Upper lobe of right lung (tissue), 1 donor: ENCODE measurements around the gene STK33. TPM values are rescaled to one million over a fixed set of nuclear protein-coding genes. Genes with fewer than 3 reads are reported as not detected.

ENCODE experiments used
- ATAC-seq: fragments of 200-7000 bp; cut with Tn5 transposase; one replicate; pipeline ENCODE4 v1.9.1; 2020; ENCODE audit warnings: mild to moderate bottlenecking, moderate library complexity
- DNase-seq: peaks from one replicate; pipeline ENCODE4 v3.0.0-alpha.2; 2020
- H3K27ac ChIP-seq: fragments of 200-600 bp; one replicate; pipeline ENCODE4 v1.8.0; 2022
- H3K27me3 ChIP-seq: fragments of 200-600 bp; one replicate; pipeline ENCODE4 v1.8.0; 2022; ENCODE audit warnings: mild to moderate bottlenecking
- H3K36me3 ChIP-seq: fragments of 200-600 bp; one replicate; pipeline ENCODE4 v1.8.0; 2022
- H3K4me1 ChIP-seq: fragments of 200-600 bp; one replicate; pipeline ENCODE4 v1.8.0; 2022
- H3K4me3 ChIP-seq: fragments of 200-600 bp; one replicate; pipeline ENCODE4 v1.8.0; 2022; ENCODE audit warnings: mild to moderate bottlenecking
- H3K9me3 ChIP-seq: fragments of 200-600 bp; one replicate; pipeline ENCODE4 v1.8.0; 2022
- intact Hi-C: fragments of 100-400 bp; cut with DNase I; formaldehyde crosslinking; loops from one replicate; pipeline ENCODE4 v1.11.0; 2022
- total RNA-seq: library from RNA; stranded (reverse); fragmentation: NEBNext Ultra II Directional; extraction: Animal tissue kit (Norgen Biotek cat#: 25700); gene quantifications from one replicate; pipeline ENCODE4 v1.2.1, GENCODE V29; 2021
- TF ChIP-seq, protein P1 (sequence below): fragments of 200-600 bp; IDR thresholded peaks from one replicate; pipeline ENCODE4 v1.8.0; 2022; ENCODE audit warnings: antibody characterized with exemption
- donor health status: DM: no; HTN: yes; CAD: no; lungs with severe emphysema.

STK33 gene
- total RNA-seq, 1 donor from 2014 or later = 9.4 TPM

DNA sequence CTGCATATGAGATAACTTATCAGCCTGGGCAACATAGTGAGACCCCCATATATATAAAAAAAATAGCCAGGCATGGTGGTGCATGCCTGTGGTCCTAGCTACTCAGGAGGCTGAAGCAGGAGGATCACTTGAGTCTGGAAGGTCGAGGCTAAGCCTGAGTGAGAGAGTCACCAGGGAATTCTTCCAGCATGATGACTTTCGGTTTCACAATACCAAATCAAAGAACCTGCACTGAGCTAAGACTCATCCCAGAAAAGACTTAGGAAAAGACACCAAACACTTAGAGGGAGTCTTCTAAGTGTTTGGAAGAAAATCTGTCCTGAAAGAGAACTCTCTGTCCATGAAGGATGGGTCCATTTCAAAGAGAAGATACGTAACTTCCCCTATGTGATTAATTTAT, 12.7 kb downstream of the STK33 start:
- H3K27me3 ChIP-seq = no peaks in the 10 kb centered on the region
- ATAC-seq (no peak), DNase-seq (no peak)
- intact Hi-C loops = no loop called here
- H3K4me3 ChIP-seq = no peak overlapping the region
- H3K27ac ChIP-seq = no peak overlapping the region
- H3K4me1 ChIP-seq = no peaks in the 10 kb centered on the region
- TF ChIP-seq, protein P1, sequence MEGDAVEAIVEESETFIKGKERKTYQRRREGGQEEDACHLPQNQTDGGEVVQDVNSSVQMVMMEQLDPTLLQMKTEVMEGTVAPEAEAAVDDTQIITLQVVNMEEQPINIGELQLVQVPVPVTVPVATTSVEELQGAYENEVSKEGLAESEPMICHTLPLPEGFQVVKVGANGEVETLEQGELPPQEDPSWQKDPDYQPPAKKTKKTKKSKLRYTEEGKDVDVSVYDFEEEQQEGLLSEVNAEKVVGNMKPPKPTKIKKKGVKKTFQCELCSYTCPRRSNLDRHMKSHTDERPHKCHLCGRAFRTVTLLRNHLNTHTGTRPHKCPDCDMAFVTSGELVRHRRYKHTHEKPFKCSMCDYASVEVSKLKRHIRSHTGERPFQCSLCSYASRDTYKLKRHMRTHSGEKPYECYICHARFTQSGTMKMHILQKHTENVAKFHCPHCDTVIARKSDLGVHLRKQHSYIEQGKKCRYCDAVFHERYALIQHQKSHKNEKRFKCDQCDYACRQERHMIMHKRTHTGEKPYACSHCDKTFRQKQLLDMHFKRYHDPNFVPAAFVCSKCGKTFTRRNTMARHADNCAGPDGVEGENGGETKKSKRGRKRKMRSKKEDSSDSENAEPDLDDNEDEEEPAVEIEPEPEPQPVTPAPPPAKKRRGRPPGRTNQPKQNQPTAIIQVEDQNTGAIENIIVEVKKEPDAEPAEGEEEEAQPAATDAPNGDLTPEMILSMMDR = no peak
- H3K36me3 ChIP-seq = no peaks in the 10 kb centered on the region
- H3K9me3 ChIP-seq = peaks cover 7% of the 10 kb centered on the region

DNA sequence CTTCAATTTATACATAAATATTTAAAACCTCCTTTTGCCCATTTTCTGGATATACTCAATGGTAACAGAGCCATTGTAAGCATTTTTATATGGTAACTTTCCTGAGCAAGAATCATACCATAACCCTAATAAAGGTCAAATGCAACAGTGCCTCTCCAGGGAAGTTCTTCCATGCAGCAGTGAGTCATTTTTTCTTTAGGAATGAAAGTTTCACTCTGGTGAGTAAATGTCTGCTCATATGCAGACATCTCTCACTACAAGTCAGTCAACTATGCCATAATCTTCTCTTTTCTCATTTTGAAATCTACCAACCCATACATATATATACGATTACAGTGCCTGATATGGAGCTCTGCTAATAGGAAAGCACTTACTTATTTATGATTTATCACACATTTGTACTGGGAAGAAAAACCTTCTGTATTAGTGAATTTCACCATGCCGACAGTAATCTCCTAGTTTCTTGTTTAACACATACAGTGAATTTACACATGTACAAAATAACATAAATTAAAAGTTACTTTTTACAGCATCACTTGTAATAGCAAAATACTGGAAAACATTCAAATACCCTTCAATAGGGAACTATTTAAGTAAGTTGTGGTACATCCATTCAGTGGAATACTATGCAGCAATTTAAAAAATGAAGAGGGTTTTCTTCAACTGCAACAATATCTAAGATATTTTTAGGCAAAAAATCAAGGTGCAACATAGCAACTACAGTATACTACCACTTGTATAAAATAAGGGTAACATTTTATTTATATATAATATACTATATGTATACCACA, 16.0 kb downstream of the STK33 start:
- Histone ChIP-seq H3K36me3 (no peaks in the 10 kb centered on the region), H3K4me1 (no peaks in the 10 kb centered on the region), H3K9me3 (peaks cover 7% of the 10 kb centered on the region), H3K27ac (no peak overlapping the region), H3K27me3 (no peaks in the 10 kb centered on the region), H3K4me3 (no peak overlapping the region)
- intact Hi-C loops = no loop called here
- TF ChIP-seq, protein P1 = no peak
- DNase-seq (no peak), ATAC-seq (no peak)

DNA sequence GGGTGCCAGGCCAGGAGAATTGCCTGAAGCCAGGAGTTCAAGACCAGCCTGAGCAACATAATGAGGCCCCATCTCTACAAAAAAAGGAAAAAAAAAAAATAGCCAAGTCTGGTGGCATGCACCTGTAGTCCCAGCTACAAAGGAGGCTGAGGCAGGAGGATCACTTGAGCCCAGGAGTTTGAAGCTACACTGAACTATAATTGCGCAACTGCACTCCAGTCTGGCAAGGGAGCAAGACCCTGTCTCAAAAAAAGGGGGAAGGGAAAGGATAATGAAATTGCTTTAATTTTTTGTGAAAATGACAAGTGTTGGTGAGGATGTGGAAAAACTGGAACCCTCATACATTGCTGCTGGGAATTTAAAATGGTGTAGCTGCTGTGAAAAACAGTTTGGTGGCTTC, 19.2 kb downstream of the STK33 start:
- TF ChIP-seq, protein P1 = no peak
- Histone ChIP-seq H3K4me3 (no peak overlapping the region), H3K4me1 (no peaks in the 10 kb centered on the region), H3K9me3 (peaks cover 7% of the 10 kb centered on the region), H3K36me3 (no peaks in the 10 kb centered on the region), H3K27me3 (no peaks in the 10 kb centered on the region), H3K27ac (no peak overlapping the region)
- ATAC-seq (no peak), DNase-seq (no peak)
- intact Hi-C loops = no loop called here

DNA sequence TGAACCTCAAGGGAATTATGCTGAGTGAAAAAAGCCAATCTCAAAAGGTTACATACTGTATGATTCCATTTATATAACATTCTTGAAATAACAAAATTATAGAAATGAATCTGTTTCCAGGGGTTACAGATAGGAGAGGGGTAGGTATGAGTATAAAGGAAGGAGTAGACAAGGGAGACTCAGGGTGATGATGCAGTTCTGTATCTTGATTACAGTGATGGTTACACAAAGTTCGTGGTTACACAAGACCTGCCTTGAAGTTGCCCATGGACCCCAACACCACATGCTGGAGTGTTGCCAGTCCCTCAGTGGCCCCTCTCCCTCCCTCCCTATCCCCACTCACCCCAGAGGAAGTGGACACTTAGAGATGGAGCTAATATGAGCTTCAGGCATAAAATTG, 20.3 kb downstream of the STK33 start:
- no peaks in the 10 kb centered on the region for H3K27me3 ChIP-seq

DNA sequence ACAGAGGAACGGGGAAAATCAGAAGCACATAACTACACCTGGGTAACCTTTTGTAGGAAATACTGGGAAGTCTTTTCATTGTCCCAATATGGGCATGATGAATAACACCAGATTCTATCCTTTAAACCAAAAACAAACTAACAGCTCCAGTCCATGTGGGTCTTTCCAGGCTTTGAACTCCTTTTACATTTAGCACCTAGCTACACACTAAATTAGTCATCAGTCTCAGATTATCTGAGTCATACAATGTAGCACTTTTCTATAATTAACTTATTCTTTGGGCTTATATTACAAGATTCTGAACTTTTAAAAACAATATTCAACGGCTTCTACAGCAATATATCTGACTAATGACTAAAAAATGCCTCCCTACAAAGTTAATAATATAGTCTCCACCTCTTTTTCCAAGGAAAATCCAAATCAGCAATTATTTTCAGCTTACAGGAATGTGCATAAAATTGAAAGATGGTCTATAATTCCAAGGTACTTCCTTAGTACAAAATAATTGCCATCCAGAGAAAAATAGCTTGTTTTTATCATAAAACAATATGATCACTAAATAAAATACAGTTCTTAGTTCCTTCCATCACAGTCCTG, 26.3 kb downstream of the STK33 start:
- Histone ChIP-seq H3K4me3 (no peak overlapping the region), H3K9me3 (no peaks in the 10 kb centered on the region), H3K27me3 (no peaks in the 10 kb centered on the region), H3K27ac (no peak overlapping the region), H3K36me3 (no peaks in the 10 kb centered on the region), H3K4me1 (no peaks in the 10 kb centered on the region)
- TF ChIP-seq, protein P1 = no peak
- no peak for ATAC-seq
- no peak for DNase-seq
- intact Hi-C loops = loop anchor here (10.0 kb wide), 1 partner anchor 343 kb away; no protein-coding TSS in a partner anchor

More for the DNA sequence above, 20.3 kb downstream of the STK33 start:
- no peak for ATAC-seq
- Histone ChIP-seq H3K27ac (no peak overlapping the region), H3K4me3 (no peak overlapping the region), H3K9me3 (peaks cover 7% of the 10 kb centered on the region), H3K36me3 (no peaks in the 10 kb centered on the region), H3K4me1 (no peaks in the 10 kb centered on the region)
- intact Hi-C loops = no loop called here
- TF ChIP-seq, protein P1 = no peak
- DNase-seq = no peak
